Astrocyte (in vitro differentiated cells and primary cell): ENCODE data around the gene FCMR. TPM values are rescaled to one million over a fixed set of nuclear protein-coding genes. Genes with fewer than 3 reads are reported as not detected.

Source experiments
- DNase-seq: peaks from one replicate; pipeline ENCODE4 v3.0.0-alpha.2; 2010; ENCODE audit warnings: low read depth
- FAIRE-seq: peaks from 2 replicates; lab custom pipeline; 2011; peaks lifted over from hg19 to GRCh38; lab: Jason Lieb, UNC
- H2AFZ ChIP-seq: 2 replicates; pipeline ENCODE4 v1.6.0; 2012; ENCODE audit warnings: low read depth, low read length, inconsistent platforms
- H3K27ac ChIP-seq: 2 replicates; pipeline ENCODE4 v1.5.1; 2011; ENCODE audit warnings: low read depth, low read length, inconsistent platforms
- H3K27me3 ChIP-seq: 2 replicates; pipeline ENCODE4 v1.6.0; 2011; ENCODE audit warnings: low read length, inconsistent platforms; ENCODE audit not compliant: insufficient read depth
- H3K36me3 ChIP-seq: 2 replicates; pipeline ENCODE4 v1.5.1; 2011; ENCODE audit warnings: low read length, inconsistent platforms; ENCODE audit not compliant: insufficient read depth
- H3K4me1 ChIP-seq: 2 replicates; pipeline ENCODE4 v1.5.1; 2011; ENCODE audit warnings: low read length, inconsistent platforms; ENCODE audit not compliant: insufficient read depth
- H3K4me2 ChIP-seq: 2 replicates; pipeline ENCODE4 v1.6.0; 2012; ENCODE audit warnings: low read length, inconsistent platforms
- H3K4me3 ChIP-seq: 2 replicates; pipeline ENCODE4 v1.5.1; 2011; ENCODE audit warnings: low read depth, mild to moderate bottlenecking, low read length, inconsistent platforms; ENCODE audit not compliant: insufficient read depth
- H3K79me2 ChIP-seq: 2 replicates; pipeline ENCODE4 v1.6.0; 2012; ENCODE audit warnings: mild to moderate bottlenecking, low read length, inconsistent platforms; ENCODE audit not compliant: insufficient read depth
- H3K9ac ChIP-seq: 2 replicates; pipeline ENCODE4 v1.6.0; 2012; ENCODE audit warnings: mild to moderate bottlenecking, low read length, inconsistent platforms
- H3K9me3 ChIP-seq: 2 replicates; pipeline ENCODE4 v1.5.1; 2012; ENCODE audit warnings: low read depth, mild to moderate bottlenecking, low read length, inconsistent platforms; ENCODE audit not compliant: insufficient read depth
- H4K20me1 ChIP-seq: 2 replicates; pipeline ENCODE4 v1.6.0; 2012; ENCODE audit warnings: low read length, inconsistent platforms; ENCODE audit not compliant: insufficient read depth
- H3K27ac Mint-ChIP-seq: one replicate; pipeline ENCODE4 v1.8.0; 2021; ENCODE audit warnings: mild to moderate bottlenecking, mixed read lengths; ENCODE audit not compliant: unreplicated experiment
- H3K27me3 Mint-ChIP-seq: one replicate; pipeline ENCODE4 v1.8.0; 2021; ENCODE audit warnings: low read depth, mixed read lengths; ENCODE audit not compliant: unreplicated experiment
- H3K36me3 Mint-ChIP-seq: one replicate; pipeline ENCODE4 v1.8.0; 2021; ENCODE audit warnings: low read depth, mixed read lengths; ENCODE audit not compliant: unreplicated experiment
- H3K4me1 Mint-ChIP-seq: one replicate; pipeline ENCODE4 v1.8.0; 2021; ENCODE audit warnings: low read depth, mixed read lengths; ENCODE audit not compliant: unreplicated experiment
- H3K4me3 Mint-ChIP-seq: one replicate; pipeline ENCODE4 v1.8.0; 2021; ENCODE audit warnings: mild to moderate bottlenecking, moderate library complexity, mixed read lengths; ENCODE audit not compliant: unreplicated experiment
- H3K9me3 Mint-ChIP-seq: one replicate; pipeline ENCODE4 v1.8.0; 2021; ENCODE audit warnings: mild to moderate bottlenecking, mixed read lengths; ENCODE audit not compliant: unreplicated experiment
- CTCF ChIP-seq: IDR thresholded peaks from 2 replicates; pipeline ENCODE4 v1.5.1; 2011; ENCODE audit warnings: low read depth, mild to moderate bottlenecking, inconsistent platforms, low read length, moderate library complexity; ENCODE audit not compliant: insufficient read depth
- EZH2 ChIP-seq: IDR thresholded peaks from 2 replicates; pipeline ENCODE4 v1.6.1; 2012; ENCODE audit warnings: mild to moderate bottlenecking, low read length, inconsistent platforms; ENCODE audit not compliant: insufficient read depth
- total RNA-seq: library from RNA; stranded (reverse); gene quantifications from 2 replicates; pipeline ENCODE4 v1.2.1, GENCODE V29; 2021

FCMR gene
- total RNA-seq, 1 donor from 2014 or later: 0.73 TPM

- H3K79me2 ChIP-seq: no peaks in the 10 kb centered on the region
- H3K36me3 Mint-ChIP-seq: no peaks in the 10 kb centered on the region
- no peak overlapping the region for H3K27ac ChIP-seq
Observed at GRCh38 chr1:206882555-206882954, 39.2 kb downstream of the FCMR start.

GRCh38 chr1:206880314-206880713, 41.4 kb downstream of the FCMR start:
- Histone ChIP-seq H3K4me3 (no peak overlapping the region), H3K27ac (no peak overlapping the region), H3K27me3 (peaks cover 3% of the 10 kb centered on the region), H3K9ac (no peak overlapping the region), H3K4me1 (no peaks in the 10 kb centered on the region), H3K79me2 (no peaks in the 10 kb centered on the region), H3K36me3 (no peaks in the 10 kb centered on the region), H3K9me3 (no peaks in the 10 kb centered on the region), H2AFZ (no peak overlapping the region), H3K4me2 (no peak overlapping the region), H4K20me1 (no peaks in the 10 kb centered on the region)
- TF ChIP-seq EZH2: no peak
- no peak for TF ChIP-seq CTCF
- H3K4me1 Mint-ChIP-seq: no peaks in the 10 kb centered on the region
- H3K36me3 Mint-ChIP-seq: no peaks in the 10 kb centered on the region
- no peak for DNase-seq
- no peak for FAIRE-seq
- peaks cover 7% of the 10 kb centered on the region for H3K9me3 Mint-ChIP-seq
- H3K27ac Mint-ChIP-seq: no peak overlapping the region
- H3K4me3 Mint-ChIP-seq: no peak overlapping the region
- H3K27me3 Mint-ChIP-seq: peaks cover 12% of the 10 kb centered on the region

More at GRCh38 chr1:206882555-206882954, 39.2 kb downstream of the FCMR start:
- Histone ChIP-seq H2AFZ (no peak overlapping the region), H4K20me1 (no peaks in the 10 kb centered on the region), H3K27me3 (peaks cover 5% of the 10 kb centered on the region), H3K4me2 (no peak overlapping the region), H3K4me3 (no peak overlapping the region), H3K4me1 (no peaks in the 10 kb centered on the region), H3K9ac (no peak overlapping the region), H3K36me3 (no peaks in the 10 kb centered on the region), H3K9me3 (no peaks in the 10 kb centered on the region)
- Mint-ChIP-seq H3K4me1 (peaks cover 3% of the 10 kb centered on the region), H3K27me3 (peaks cover 16% of the 10 kb centered on the region), H3K9me3 (peaks cover 7% of the 10 kb centered on the region), H3K4me3 (no peak overlapping the region), H3K27ac (no peak overlapping the region)
- TF ChIP-seq EZH2 (no peak), CTCF (peak; percentile 8)
- DNase-seq (no peak), FAIRE-seq (no peak)

GRCh38 chr1:206878456-206878855, 43.3 kb downstream of the FCMR start:
- H2AFZ ChIP-seq: no peak overlapping the region
- no peaks in the 10 kb centered on the region for H3K27me3 ChIP-seq
- H3K4me2 ChIP-seq: no peak overlapping the region
- H3K27ac Mint-ChIP-seq: no peak overlapping the region
- peaks cover 8% of the 10 kb centered on the region for H3K27me3 Mint-ChIP-seq
- no peak for FAIRE-seq
- no peaks in the 10 kb centered on the region for H3K4me1 ChIP-seq
- H4K20me1 ChIP-seq: no peaks in the 10 kb centered on the region
- no peak for DNase-seq
- no peaks in the 10 kb centered on the region for H3K9me3 ChIP-seq
- H3K9ac ChIP-seq: no peak overlapping the region
- TF ChIP-seq EZH2 (no peak), CTCF (no peak)
- H3K27ac ChIP-seq: no peak overlapping the region
- no peak overlapping the region for H3K4me3 ChIP-seq
- H3K36me3 ChIP-seq: no peaks in the 10 kb centered on the region
- H3K4me3 Mint-ChIP-seq: no peak overlapping the region
- no peaks in the 10 kb centered on the region for H3K4me1 Mint-ChIP-seq
- no peaks in the 10 kb centered on the region for H3K36me3 Mint-ChIP-seq
- peaks cover 7% of the 10 kb centered on the region for H3K9me3 Mint-ChIP-seq
- no peaks in the 10 kb centered on the region for H3K79me2 ChIP-seq
